ENCODE results near the gene RALGAPA2. TPM values are rescaled to one million over a fixed set of nuclear protein-coding genes. Genes with fewer than 3 reads are reported as not detected.

The RALGAPA2 gene
- total RNA-seq, 1 experiment from 2014 or later, result 10.8 TPM

GRCh38 chr20:20399531-20400500 is 312.6 kb downstream of the RALGAPA2 start:
- no peaks in the 10 kb centered on the region for H3K79me2 ChIP-seq (ENCODE audit: insufficient read depth, low read length)
- H2AFZ ChIP-seq (ENCODE audit: low read depth, low read length, poor library complexity, severe bottlenecking), result no peak overlapping the region
- no peaks in the 10 kb centered on the region for H3K36me3 ChIP-seq (ENCODE audit: control insufficient read depth in 1 of 2, insufficient read depth in 2 of 2, low read length in 2 of 2)
- ChIA-PET RAD21 (ENCODE audit: low non-redundant PET in 1 of 2, low total read pairs in 2 of 2, uncharacterized antibody in 2 of 2, unreplicated experiment in 2 of 2) (no interaction called here), POLR2A (no interaction called here), CTCF (no interaction called here)
- no peak overlapping the region for H3K9ac ChIP-seq (ENCODE audit: low read length)
- H3K4me3 ChIP-seq (replicated peaks in 1 of 2; ENCODE audit: low read depth in 1 of 2, low read length in 2 of 2), result no peak overlapping the region
- H3K27me3 ChIP-seq (ENCODE audit: insufficient read depth, low read length), result no peaks in the 10 kb centered on the region
- BruUV-seq (replicated peaks), result no TSS peak
- DNase-seq (ENCODE audit: low read depth, low spot score), result no peak
- TF ChIP-seq POLR2A (IDR thresholded peaks at IDR 0.05; ENCODE audit: borderline replicate concordance, extremely low read depth, insufficient read depth, insufficient read length), result no peak
- no peak for TF ChIP-seq CBX3 (IDR thresholded peaks at IDR 0.05; ENCODE audit: low read depth)
- TF ChIP-seq, protein P1, sequence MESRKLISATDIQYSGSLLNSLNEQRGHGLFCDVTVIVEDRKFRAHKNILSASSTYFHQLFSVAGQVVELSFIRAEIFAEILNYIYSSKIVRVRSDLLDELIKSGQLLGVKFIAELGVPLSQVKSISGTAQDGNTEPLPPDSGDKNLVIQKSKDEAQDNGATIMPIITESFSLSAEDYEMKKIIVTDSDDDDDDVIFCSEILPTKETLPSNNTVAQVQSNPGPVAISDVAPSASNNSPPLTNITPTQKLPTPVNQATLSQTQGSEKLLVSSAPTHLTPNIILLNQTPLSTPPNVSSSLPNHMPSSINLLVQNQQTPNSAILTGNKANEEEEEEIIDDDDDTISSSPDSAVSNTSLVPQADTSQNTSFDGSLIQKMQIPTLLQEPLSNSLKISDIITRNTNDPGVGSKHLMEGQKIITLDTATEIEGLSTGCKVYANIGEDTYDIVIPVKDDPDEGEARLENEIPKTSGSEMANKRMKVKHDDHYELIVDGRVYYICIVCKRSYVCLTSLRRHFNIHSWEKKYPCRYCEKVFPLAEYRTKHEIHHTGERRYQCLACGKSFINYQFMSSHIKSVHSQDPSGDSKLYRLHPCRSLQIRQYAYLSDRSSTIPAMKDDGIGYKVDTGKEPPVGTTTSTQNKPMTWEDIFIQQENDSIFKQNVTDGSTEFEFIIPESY (IDR thresholded peaks at IDR 0.05; ENCODE audit: extremely low read depth, insufficient replicate concordance, low read length), result no peak
- TF ChIP-seq JUND (IDR thresholded peaks at IDR 0.05), result no peak
- no peak for TF ChIP-seq ZNF274 (IDR thresholded peaks at IDR 0.05; ENCODE audit: low read depth, low read length)
- TF ChIP-seq ELF1 (IDR thresholded peaks at IDR 0.05; ENCODE audit: borderline replicate concordance, low read depth), result no peak
- TF ChIP-seq MAX (IDR thresholded peaks at IDR 0.05), result no peak
- TF ChIP-seq ZFX (IDR thresholded peaks at IDR 0.05), result no peak
- no peak for TF ChIP-seq RAD21 (IDR thresholded peaks at IDR 0.05; ENCODE audit: low read depth)
- no peak for TF ChIP-seq CTCF (IDR thresholded peaks at IDR 0.05 in 2 of 3, conservative IDR thresholded peaks at IDR 0.05 in 1 of 3; ENCODE audit: borderline replicate concordance in 1 of 3, insufficient read depth in 1 of 3, low read depth in 2 of 3, low read length in 2 of 3)
- intact Hi-C loops (cut with micrococcal nuclease), result no loop called here
- H3K4me1 ChIP-seq (ENCODE audit: control insufficient read depth in 1 of 2, insufficient read depth in 2 of 2, low read length in 2 of 2), result no peaks in the 10 kb centered on the region
- no peak overlapping the region for H3K27ac ChIP-seq (ENCODE audit: low read depth, low read length)
- H3K9me2 ChIP-seq (ENCODE audit: insufficient read depth), result no peaks in the 10 kb centered on the region
- no peak overlapping the region for H3K4me2 ChIP-seq (ENCODE audit: low read length)
- no peaks in the 10 kb centered on the region for H3K9me3 ChIP-seq (ENCODE audit: control insufficient read depth in 1 of 2, insufficient read depth in 1 of 2, low read depth in 1 of 2, low read length in 2 of 2)
- no peaks in the 10 kb centered on the region for H4K20me1 ChIP-seq (ENCODE audit: insufficient read depth)
- ATAC-seq, result no peak

Data from HCT116 (cell line).